ENCODE results near the gene TREM1.
"Not testable (repeated sequence)": the region's sequence is repeated elsewhere in the genome, so short reads cannot be mapped to it uniquely, and the experiment has no call there.

TREM1 gene

GRCh38 chr6:41257369-41258195 lies 28.9 kb downstream of the TREM1 start:
- DNase-seq = no peak

GRCh38 chr6:41256383-41256782 lies 30.1 kb downstream of the TREM1 start:
- no peak for DNase-seq

DNA sequence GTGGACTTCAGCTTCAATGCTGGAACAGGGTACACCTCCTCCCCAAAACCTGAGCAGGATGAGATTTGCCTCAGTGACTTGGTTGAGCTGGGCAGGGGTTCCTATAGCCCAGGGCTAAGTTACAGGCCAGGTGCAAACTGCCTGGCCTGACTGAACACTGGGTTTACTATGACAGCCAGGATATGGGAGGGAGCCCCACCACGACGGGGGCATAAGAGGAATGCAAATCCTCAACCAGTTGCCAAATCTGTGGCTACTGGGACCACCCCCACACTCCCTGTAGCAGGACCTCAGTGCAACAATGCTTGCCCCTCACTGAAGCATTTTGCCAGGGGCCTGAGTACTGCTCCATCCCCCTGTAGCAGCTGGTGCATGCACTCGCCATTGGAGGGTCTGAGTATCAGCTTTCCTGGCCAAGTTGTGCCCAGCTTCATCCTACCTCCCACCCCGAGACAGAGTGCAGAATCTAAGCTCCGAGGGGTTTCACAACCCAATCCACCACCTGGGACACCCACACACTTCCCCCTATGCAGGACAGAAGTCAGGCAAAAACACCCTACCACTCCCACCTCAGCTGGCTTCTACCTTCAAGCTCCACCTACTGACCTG lies 30.7 kb downstream of the TREM1 start:
- no peak for DNase-seq

GRCh38 chr6:41255110-41255509 lies 31.4 kb downstream of the TREM1 start:
- DNase-seq = no peak

DNA sequence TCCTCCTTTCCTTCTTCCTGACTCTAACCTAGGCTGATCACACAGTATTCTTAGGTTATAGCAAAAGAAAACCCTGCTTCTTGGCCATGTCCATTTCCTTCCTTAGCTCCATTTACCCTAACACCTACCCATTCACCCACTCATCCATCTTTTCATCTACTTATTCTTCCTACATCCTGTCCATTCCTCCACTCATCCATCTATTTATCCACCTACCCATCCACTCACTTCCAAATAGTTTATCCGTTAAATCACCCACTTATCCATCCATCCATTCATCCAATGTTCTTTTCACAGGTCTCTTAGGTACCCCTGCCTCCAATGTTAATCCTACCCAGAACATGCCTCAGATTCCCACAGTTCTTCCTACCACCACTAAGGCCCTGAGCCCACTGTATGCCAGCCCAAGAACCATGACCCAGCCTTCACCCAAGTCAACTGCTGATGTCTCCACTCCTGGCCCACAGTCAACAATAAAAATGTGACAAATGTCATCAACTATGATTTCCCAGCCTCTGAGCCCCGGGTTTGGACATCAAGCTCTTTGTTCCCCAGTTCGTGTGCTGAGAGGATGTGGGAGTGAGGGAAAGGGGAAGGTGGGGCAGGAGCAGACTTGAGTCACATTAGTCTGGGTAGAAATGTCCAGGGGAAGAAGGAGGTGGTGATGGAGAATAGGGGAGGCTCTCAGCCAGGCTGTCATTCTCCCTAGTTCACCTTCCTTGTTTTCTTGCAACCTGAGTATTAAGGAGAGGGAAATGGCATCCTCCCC lies 33.9 kb downstream of the TREM1 start:
- no peak for DNase-seq

GRCh38 chr6:41247882-41248705 lies 38.4 kb downstream of the TREM1 start:
- no peak for DNase-seq

DNA sequence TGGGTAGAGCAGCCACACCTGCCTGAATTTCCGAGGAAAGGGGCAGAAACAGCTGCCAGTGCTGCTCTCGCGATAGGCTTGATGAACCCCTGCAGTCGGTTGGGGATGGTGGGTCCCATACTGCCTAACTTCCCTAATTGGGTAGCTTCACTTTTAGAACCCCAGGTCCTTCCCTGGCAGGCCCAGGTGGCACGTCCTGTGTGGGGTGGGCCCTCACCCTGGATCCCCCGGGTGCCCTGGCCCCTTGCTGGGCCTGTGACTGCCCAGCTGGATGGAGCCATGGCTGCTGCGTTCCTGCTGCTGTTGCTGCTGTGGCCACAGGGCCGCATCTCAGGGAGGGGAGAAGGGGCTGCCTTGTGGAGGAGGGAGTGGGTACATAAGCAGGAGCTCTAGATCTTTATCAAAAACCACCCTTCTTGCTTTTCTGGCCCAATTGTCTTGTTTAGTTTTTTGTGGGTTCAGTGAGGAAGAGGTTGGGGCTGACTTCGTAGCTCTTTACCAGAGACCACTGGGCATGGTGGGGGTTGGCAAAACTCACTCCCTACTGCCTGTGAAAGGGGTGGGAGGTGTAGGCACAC lies 39.1 kb downstream of the TREM1 start:
- no peak for DNase-seq

GRCh38 chr6:41246529-41246928 lies 40.0 kb downstream of the TREM1 start:
- DNase-seq = not testable (repeated sequence)

DNA sequence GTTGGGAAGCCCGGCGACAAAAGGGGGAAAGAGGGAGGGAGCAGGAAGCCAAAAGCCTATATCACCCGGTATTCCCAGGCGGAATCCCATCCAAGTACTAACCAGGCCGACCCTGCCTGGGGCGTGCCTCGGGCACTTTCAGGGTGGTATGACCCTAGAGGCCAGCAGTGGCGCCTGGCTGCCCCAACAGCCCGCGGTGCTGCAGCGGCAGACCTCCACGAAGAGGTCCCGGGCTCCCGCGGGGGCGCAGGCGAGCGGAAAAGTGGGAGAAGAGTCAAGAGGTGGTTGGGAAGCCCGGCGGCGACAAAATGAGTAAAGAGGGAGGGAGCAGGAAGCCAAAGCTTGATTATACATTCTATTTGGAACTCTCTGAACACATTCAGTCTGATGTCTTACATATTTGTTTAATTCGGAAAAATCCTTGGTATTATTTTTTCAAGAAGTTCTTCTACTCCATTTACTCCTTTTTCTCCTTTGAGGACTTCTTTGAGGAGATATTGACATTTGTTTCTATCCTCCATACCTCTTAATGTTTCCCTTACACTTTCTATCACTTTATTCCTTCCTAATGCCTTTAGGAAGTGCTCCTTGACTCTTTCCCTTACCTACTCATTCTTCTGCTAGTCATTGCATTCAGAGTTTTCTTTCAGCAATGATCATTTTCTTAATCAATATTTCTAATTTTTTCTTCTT lies 46.9 kb downstream of the TREM1 start:
- no peak for DNase-seq

- no peak for DNase-seq
Measured at GRCh38 chr6:41237128-41237527, 49.4 kb downstream of the TREM1 start.

- no peak for DNase-seq
Measured at GRCh38 chr6:41236276-41236675, 50.2 kb downstream of the TREM1 start.

GRCh38 chr6:41232667-41233066 lies 53.8 kb downstream of the TREM1 start:
- no peak for DNase-seq

GRCh38 chr6:41231246-41231645 lies 55.2 kb downstream of the TREM1 start:
- DNase-seq = no peak

DNA sequence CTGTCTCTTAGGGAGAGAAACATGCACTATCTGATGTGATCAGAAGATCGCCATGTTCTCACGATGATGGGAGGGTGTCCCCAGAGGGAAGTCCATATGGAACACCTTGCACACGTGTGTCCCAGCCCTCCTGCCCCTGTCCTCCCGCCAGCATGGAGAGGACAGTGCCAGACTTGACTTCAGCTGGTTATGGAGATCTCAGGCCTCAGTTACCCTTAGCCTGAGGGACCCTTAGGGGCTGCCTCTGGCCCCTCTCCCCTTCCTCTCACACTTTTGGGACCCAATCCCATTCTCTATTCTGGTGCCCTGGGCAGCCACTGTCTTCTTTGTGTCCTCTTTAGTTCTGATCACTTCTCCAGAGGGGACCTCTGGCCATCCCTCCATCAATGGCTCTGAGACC lies 56.8 kb downstream of the TREM1 start:
- DNase-seq = no peak

GRCh38 chr6:41228616-41229015 lies 57.9 kb downstream of the TREM1 start:
- DNase-seq = no peak

DNA sequence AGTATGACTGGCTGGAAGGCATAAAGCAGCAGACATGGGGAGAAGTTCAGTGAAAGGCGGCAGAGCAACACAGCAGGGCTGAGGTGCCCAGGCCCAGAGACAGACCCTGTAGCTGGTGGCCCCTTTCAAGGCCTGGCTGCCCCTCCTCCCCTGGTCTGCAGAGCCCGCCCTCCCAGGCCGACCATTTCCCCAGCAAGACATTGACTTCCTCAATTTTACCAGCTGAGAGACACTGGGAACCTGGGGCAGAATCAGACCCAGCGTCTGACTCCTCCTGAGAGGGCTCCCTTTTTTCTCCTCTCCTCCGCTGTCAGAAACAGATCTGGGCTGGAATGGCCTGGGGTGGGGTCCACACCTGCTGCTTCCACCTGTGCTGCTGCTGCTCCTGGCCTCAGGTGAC lies 58.4 kb downstream of the TREM1 start, which contains the start of gene TREML4:
Gene TREML4, plus strand, starts transcription at position 254 of the 400 bp plus-strand sequence. Its CDS starts 79 bp downstream, at position 333.
- DNase-seq = no peak

- DNase-seq = no peak
Measured at GRCh38 chr6:41226752-41227151, 59.7 kb downstream of the TREM1 start.

- no peak for DNase-seq
Measured at GRCh38 chr6:41224800-41225199, 61.7 kb downstream of the TREM1 start.

Data from CD4-positive, alpha-beta T cell treated with Interleukin-6 for 4 hours (primary cell).